HG03060 (cell line): Measurements from ENCODE around the gene MED10.

Source experiments
- ATAC-seq: cut with Tn5 transposase; IDR thresholded peaks from one replicate; pipeline ENCODE4 v1.9.1; 2021; ENCODE audit warnings: low read depth, moderate number of reproducible peaks; ENCODE audit not compliant: unreplicated experiment

The MED10 gene

GRCh38 chr5:6353602-6354302 lies 24.6 kb downstream of the MED10 start:
- ATAC-seq, result no peak

- no peak for ATAC-seq
These were observed 27.9 kb downstream of the MED10 start for GRCh38 chr5:6350277-6351090.

- no peak for ATAC-seq
These were observed 29.0 kb downstream of the MED10 start for GRCh38 chr5:6349387-6349786.

GRCh38 chr5:6348476-6349000 lies 29.8 kb downstream of the MED10 start:
- no peak for ATAC-seq

GRCh38 chr5:6347673-6348072 lies 30.7 kb downstream of the MED10 start:
- no peak for ATAC-seq

GRCh38 chr5:6347165-6347564 lies 31.2 kb downstream of the MED10 start:
- ATAC-seq, result no peak

- no peak for ATAC-seq
These were observed 33.8 kb downstream of the MED10 start for GRCh38 chr5:6344593-6344989.

- ATAC-seq, result no peak
These were observed 34.3 kb downstream of the MED10 start for GRCh38 chr5:6343951-6344592.

GRCh38 chr5:6342689-6343315 lies 35.5 kb downstream of the MED10 start:
- ATAC-seq, result no peak

- ATAC-seq, result no peak
These were observed 38.2 kb downstream of the MED10 start for GRCh38 chr5:6340100-6340499.

GRCh38 chr5:6338871-6339270 lies 39.5 kb downstream of the MED10 start:
- ATAC-seq, result no peak

GRCh38 chr5:6338135-6338534 lies 40.2 kb downstream of the MED10 start:
- no peak for ATAC-seq

- no peak for ATAC-seq
These were observed 45.0 kb downstream of the MED10 start for GRCh38 chr5:6333182-6333905.

GRCh38 chr5:6328173-6328572 lies 50.2 kb downstream of the MED10 start:
- ATAC-seq, result no peak

- ATAC-seq, result no peak
These were observed 51.6 kb downstream of the MED10 start for GRCh38 chr5:6326776-6327175.

GRCh38 chr5:6322163-6322713 lies 56.1 kb downstream of the MED10 start:
- no peak for ATAC-seq
